HepG2 (cell line): ENCODE measurements around the gene PSAPL1. TPM values are rescaled to one million over a fixed set of nuclear protein-coding genes. Genes with fewer than 3 reads are reported as not detected.

Experiments
- CHD2 ChIP-seq: IDR thresholded peaks from 2 replicates; pipeline ENCODE4 v1.6.1; 2011; ENCODE audit warnings: low read depth, low read length, improper control_type of control experiment
- ETV5 ChIP-seq: IDR thresholded peaks from 2 replicates; pipeline ENCODE4 v1.6.1; 2018; ENCODE audit warnings: missing biosample characterization, missing genetic modification reagents, inconsistent platforms, borderline replicate concordance
- KDM5A ChIP-seq: fragments of 200-600 bp; sonication (generic); IDR thresholded peaks from 2 replicates; pipeline ENCODE4 v1.7.0; 2018; ENCODE audit warnings: antibody characterized with exemption, mild to moderate bottlenecking, low read length, borderline replicate concordance
- NCOA5 ChIP-seq: sonication (generic); formaldehyde crosslinking; IDR thresholded peaks from 2 replicates; pipeline ENCODE4 v1.4.0; 2020; ENCODE audit warnings: missing genetic modification reagents
- PAX8 ChIP-seq: sonication (generic); formaldehyde crosslinking; IDR thresholded peaks from 2 replicates; pipeline ENCODE4 v1.8.0; 2022; ENCODE audit warnings: mild to moderate bottlenecking, missing genetic modification reagents, borderline replicate concordance
- PPARG ChIP-seq: conservative IDR thresholded peaks from 2 replicates; pipeline ENCODE4 v1.6.1; 2016; ENCODE audit warnings: missing biosample characterization, missing genetic modification reagents
- SNRNP70 ChIP-seq: fragments of 200-400 bp; formaldehyde crosslinking; IDR thresholded peaks from 2 replicates; pipeline ENCODE4 v1.6.1; 2017; ENCODE audit warnings: mild to moderate bottlenecking, low read depth, low read length, moderate library complexity
- TFDP2 ChIP-seq: sonication (generic); formaldehyde crosslinking; IDR thresholded peaks from 2 replicates; pipeline ENCODE4 v1.4.0; 2020; ENCODE audit warnings: missing genetic modification reagents
- ZNF205 ChIP-seq: IDR thresholded peaks from 2 replicates; pipeline ENCODE4 v1.6.1; 2018; ENCODE audit warnings: missing biosample characterization, missing genetic modification reagents
- ZNF44 ChIP-seq: sonication (generic); formaldehyde crosslinking; IDR thresholded peaks from 2 replicates; pipeline ENCODE4 v1.5.1; 2020; ENCODE audit warnings: mild to moderate bottlenecking, missing genetic modification reagents
- ZNF879 ChIP-seq: sonication (generic); formaldehyde crosslinking; IDR thresholded peaks from 2 replicates; pipeline ENCODE4 v1.8.1; 2023; ENCODE audit warnings: missing genetic modification reagents
- polyA plus RNA-seq, 8 experiments: library from polyadenylated mRNA; depleted of rRNA in 3 of 8; stranded (reverse) in 7 of 8; unstranded in 1 of 8; fragments of >200 nt; fragmentation: Illumina TruSeq in 4 of 8; extraction: Trizol in 4 of 8; gene quantifications; 2 replicates each; pipeline versions ENCODE4 v1.2.1 to v1.2.3, GENCODE V29; 2011 to 2016; ENCODE audit warnings: low read depth in 4 of 8, missing spikeins in 1 of 8, mixed read lengths in 1 of 8; ENCODE audit not compliant: insufficient read depth in 1 of 8
- total RNA-seq, 5 experiments: library from RNA; depleted of rRNA; stranded (reverse); fragments of >200 nt; fragmentation: Illumina TruSeq; extraction: Trizol; gene quantifications; 2 replicates each; pipeline ENCODE4 v1.2.3, GENCODE V29; 2016; ENCODE audit warnings: low read depth in 1 of 5
- TF ChIP-seq, protein P1 (sequence below): IDR thresholded peaks from 2 replicates; pipeline ENCODE4 v1.4.0; 2020; ENCODE audit warnings: mild to moderate bottlenecking, missing genetic modification reagents
- TF ChIP-seq, protein P2 (sequence below): sonication (generic); IDR thresholded peaks from 2 replicates; pipeline ENCODE4 v1.6.1; 2016; ENCODE audit warnings: low read depth, borderline replicate concordance
- TF ChIP-seq, protein P3 (sequence below): sonication (generic); formaldehyde crosslinking; IDR thresholded peaks from 2 replicates; pipeline ENCODE4 v1.5.0; 2020; ENCODE audit warnings: mild to moderate bottlenecking, missing genetic modification reagents, moderate library complexity

Gene PSAPL1
- total and polyA plus RNA-seq, 2 of the 13 experiments (the other 11 are each of a cell fraction or from before 2014, with no cell fraction given): 0.02 to 0.16 TPM

GRCh38 chr4:7435471-7436061, 836 bp upstream of the PSAPL1 start (continued):
- TF ChIP-seq TFDP2 (CRISPR knock-in tag) (no peak), ZNF44 (CRISPR knock-in tag) (no peak), SNRNP70 (no peak), ZNF205 (CRISPR knock-in tag) (no peak), ZNF879 (CRISPR knock-in tag) (no peak), PAX8 (no peak), KDM5A (no peak), NCOA5 (CRISPR knock-in tag) (no peak), PPARG (CRISPR knock-in tag) (peak; percentile 57; the same call in 1 of the 2 replicates), ETV5 (CRISPR knock-in tag) (0 out of 2 replicates have a peak, but pooled peaks have one; percentile 11), CHD2 (no peak)
- TF ChIP-seq, protein P1, sequence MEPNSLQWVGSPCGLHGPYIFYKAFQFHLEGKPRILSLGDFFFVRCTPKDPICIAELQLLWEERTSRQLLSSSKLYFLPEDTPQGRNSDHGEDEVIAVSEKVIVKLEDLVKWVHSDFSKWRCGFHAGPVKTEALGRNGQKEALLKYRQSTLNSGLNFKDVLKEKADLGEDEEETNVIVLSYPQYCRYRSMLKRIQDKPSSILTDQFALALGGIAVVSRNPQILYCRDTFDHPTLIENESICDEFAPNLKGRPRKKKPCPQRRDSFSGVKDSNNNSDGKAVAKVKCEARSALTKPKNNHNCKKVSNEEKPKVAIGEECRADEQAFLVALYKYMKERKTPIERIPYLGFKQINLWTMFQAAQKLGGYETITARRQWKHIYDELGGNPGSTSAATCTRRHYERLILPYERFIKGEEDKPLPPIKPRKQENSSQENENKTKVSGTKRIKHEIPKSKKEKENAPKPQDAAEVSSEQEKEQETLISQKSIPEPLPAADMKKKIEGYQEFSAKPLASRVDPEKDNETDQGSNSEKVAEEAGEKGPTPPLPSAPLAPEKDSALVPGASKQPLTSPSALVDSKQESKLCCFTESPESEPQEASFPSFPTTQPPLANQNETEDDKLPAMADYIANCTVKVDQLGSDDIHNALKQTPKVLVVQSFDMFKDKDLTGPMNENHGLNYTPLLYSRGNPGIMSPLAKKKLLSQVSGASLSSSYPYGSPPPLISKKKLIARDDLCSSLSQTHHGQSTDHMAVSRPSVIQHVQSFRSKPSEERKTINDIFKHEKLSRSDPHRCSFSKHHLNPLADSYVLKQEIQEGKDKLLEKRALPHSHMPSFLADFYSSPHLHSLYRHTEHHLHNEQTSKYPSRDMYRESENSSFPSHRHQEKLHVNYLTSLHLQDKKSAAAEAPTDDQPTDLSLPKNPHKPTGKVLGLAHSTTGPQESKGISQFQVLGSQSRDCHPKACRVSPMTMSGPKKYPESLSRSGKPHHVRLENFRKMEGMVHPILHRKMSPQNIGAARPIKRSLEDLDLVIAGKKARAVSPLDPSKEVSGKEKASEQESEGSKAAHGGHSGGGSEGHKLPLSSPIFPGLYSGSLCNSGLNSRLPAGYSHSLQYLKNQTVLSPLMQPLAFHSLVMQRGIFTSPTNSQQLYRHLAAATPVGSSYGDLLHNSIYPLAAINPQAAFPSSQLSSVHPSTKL: no peak
- TF ChIP-seq, protein P2, sequence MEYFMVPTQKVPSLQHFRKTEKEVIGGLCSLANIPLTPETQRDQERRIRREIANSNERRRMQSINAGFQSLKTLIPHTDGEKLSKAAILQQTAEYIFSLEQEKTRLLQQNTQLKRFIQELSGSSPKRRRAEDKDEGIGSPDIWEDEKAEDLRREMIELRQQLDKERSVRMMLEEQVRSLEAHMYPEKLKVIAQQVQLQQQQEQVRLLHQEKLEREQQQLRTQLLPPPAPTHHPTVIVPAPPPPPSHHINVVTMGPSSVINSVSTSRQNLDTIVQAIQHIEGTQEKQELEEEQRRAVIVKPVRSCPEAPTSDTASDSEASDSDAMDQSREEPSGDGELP: peak; percentile 25; the same call in 1 of the 2 replicates
- TF ChIP-seq, protein P3, sequence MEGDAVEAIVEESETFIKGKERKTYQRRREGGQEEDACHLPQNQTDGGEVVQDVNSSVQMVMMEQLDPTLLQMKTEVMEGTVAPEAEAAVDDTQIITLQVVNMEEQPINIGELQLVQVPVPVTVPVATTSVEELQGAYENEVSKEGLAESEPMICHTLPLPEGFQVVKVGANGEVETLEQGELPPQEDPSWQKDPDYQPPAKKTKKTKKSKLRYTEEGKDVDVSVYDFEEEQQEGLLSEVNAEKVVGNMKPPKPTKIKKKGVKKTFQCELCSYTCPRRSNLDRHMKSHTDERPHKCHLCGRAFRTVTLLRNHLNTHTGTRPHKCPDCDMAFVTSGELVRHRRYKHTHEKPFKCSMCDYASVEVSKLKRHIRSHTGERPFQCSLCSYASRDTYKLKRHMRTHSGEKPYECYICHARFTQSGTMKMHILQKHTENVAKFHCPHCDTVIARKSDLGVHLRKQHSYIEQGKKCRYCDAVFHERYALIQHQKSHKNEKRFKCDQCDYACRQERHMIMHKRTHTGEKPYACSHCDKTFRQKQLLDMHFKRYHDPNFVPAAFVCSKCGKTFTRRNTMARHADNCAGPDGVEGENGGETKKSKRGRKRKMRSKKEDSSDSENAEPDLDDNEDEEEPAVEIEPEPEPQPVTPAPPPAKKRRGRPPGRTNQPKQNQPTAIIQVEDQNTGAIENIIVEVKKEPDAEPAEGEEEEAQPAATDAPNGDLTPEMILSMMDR (CRISPR knock-in tag): no peak
